GM21526 (cell line): ENCODE measurements around the gene ASB13.

Experiments used
- ATAC-seq: cut with Tn5 transposase; IDR thresholded peaks from one replicate; pipeline ENCODE4 v1.9.1; 2021; ENCODE audit warnings: moderate library complexity; ENCODE audit not compliant: unreplicated experiment, low FRiP score

The ASB13 gene

DNA sequence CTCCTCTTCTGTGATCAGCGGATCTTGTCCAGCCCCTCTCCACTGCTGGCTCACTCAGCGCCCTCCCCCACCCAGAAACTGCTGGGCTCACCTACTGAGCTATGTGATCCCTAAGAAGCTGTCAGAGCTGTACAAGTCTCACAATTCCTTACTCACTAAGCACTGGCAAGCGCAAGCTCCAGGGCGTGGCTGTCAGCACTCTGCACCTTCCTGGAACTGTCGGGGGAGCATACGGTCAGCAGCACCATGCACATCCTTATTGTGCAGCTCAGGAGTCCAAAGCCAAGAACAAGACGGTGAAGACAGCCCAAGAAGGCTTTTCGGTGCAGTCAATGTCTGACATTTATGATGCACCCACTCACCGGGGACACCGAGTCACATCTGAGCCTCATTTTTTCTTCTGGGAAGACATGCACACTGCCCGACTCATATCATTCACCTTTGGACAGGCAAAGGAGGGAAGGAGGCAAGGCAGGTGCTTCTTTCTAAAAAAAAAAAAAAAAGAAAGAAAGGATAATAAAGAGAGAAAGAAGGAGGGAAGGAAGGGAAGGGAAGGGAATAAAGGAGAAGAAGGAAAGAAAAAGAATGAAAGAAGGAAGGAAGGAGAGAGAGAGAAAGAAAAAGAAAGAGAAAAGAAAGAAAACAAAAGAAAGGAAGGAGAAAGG is 56.3 kb downstream of the ASB13 start:
- no peak for ATAC-seq

DNA sequence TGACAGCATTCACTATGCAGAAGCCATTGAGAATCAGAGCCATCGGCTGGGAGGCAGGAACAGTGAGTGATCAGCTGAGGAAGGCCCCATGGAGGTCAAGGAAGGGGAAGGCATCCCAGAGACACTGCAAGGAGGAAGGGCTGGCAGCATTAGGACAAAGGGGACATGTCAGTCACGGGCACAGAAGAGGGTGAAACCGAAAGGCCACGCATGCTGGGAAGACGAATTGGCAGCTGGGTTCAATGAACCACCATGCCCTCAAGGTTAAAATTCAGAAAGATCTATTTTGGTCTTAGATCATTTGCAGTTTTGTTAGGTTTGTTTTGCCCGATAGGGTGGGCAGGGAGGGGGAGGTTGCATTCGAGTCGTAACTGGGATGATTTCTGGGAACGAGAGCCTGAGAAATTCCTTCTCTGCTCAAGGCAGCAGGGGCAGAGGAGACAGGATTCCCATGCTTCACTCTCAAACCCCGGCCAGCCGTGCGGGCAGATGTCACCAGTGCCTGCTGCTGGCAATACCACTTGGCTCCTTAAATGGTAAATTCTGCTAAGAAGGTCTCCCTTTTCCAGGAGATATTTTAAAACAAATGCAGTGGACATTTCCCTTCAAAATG is 57.7 kb downstream of the ASB13 start:
- no peak for ATAC-seq

DNA sequence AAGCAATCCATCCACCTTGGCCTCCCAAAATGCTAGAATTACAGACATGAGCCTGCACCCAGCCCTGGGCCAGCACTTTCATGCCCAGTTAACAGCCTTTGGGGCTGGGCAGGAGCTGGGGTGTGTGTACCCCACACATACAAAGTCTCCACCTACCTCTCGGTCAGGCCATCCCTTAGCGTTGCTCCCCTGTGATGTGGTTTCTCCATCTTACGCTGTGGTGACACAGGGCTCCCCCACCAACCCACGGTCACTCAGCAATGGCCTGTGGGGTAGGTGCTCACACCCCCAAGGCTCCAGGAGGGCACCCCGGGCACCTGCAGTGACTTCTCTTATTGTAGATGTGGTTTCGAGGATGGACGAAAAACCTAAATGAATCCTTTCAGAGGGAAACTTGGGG is 58.8 kb downstream of the ASB13 start:
- ATAC-seq: no peak

DNA sequence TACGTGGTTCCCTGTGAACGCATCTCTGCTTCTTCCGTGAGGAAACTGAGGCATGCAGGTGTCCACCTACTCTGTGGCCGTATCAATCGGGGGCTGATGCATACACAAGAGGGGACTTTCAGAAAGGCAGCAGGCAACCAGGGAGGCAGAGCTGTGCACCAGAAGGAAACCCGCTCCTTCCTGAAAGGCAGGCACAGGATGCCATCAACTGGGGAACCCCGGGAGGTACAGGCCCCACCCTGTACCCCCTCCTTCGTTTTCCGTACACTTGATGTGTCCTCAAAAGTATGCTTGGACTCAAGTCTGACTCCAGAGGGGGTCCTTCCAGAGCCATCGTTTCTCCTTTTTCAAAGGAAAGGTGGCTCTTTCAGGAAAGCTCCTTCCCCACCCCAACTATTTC is 59.5 kb downstream of the ASB13 start:
- no peak for ATAC-seq

DNA sequence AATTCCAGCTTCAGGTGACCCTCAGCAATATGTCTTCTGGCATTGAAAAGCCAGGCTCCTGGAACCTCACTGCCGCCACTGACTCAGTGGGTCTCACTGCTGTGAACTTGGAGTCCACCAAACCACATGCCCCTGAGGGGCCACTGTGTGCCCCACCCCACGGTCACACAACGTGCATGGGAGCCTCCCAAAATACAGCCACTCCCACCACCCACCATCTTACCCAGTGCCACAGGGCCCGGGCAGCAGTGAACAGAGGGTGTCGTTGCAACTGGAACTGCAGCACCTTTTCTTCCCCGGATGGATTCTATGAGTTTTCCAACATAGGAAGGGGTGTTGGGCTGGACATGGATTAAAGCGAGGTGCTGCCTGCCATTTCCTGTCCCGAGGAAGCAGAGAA is 60.1 kb downstream of the ASB13 start:
- no peak for ATAC-seq

DNA sequence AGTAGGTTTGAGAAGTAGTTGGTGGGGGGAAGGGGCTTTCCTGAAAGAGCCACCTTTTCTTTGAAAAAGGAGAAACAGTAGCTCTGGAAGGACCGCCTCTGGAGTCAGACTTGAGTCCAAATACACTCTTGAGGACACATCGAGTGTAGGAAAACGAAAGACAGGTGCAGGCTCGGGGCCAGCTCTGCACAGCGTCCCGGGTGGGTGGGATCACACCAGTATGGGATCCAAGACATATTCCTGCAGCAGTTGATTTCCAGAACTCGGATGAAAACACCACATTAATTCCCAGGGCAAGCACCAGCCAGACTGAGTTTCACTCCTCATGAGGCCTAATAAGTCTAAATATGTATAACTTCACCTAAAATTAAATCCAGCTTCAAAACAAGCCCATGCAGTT is 61.4 kb downstream of the ASB13 start:
- no peak for ATAC-seq

DNA sequence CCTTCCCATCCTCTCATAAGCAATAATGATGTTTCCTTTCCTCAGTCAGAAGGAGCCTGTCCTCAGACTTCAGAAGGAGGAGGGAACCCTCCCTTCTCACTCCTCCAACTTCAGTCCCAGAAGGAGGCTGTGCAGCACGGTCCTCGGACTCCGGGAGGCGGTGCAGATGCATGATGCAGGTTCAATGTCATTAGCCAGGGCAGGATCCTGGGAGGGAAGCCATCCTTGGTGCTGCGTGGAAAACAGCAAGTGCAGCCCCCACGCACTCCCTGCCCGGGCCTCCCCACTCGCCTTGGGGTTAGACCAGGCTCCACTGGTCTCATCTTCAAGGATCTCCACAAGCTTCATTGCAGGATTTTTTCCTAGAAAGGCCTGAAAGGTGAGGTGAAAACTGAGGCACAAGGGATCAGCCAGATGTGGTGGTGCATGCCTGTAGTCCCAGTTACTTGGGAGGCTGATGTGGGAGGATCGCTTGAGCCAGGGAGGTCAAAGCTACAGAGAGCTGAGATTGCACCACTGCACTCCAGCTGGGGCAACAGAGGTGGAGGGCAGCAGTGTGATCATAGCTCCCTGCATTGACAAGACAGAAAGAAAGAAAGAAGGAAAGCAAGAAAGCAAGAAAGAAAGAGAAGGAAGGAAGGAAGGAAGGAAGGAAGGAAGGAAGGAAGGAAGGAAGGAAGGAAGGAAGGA is 62.0 kb downstream of the ASB13 start:
- ATAC-seq: no peak

DNA sequence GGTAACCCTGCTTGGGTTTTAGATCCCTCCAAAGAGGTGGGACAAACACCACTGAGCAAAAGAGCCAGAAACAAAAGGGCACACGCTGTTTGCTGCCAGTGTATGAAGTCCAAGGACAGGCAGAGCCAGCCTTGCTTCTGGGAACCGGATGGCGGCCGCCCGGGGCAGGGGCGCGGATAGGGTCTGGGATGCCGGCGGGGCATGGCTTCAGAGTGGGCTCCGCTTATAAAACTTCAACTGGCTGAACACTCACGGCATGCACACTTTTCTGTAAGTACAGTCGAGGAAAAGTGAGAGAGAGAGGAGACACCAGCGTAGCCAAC is 62.6 kb downstream of the ASB13 start:
- ATAC-seq: no peak

DNA sequence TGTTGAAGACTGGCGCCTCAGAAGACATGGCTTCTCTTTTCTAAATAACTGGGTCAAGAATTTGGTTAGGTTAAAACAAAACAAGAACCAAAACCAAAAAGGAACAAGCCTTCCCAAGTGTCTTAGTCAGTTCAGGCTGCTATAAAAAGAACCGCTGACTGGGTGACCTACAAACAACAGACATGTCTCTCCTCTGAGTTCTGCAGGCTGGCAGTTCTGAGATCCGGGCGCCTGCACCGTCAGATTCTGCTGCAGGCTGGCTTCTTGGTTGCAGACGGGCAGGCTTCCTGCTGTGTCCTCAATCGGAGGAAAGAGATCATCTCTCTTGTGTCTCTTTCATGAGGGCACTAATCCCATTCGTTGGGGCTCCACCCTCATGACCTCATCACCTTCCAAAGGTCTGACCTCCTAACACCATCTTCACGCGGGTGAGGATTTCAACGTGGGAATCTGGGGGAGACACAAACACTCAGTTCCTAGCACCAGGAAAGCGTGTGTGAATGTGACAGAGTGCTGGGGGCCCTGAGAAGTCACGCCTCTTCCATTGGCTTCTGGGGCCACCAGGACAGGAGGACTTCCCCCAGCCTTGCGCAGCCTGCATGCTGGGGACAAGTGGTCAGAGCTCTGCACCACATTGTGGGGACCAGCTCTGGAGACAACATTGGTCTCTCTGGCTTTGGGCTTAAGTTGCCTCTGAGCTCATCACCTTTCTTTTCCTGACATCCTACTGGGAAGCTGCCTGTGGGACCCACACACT is 63.1 kb downstream of the ASB13 start:
- ATAC-seq: no peak

DNA sequence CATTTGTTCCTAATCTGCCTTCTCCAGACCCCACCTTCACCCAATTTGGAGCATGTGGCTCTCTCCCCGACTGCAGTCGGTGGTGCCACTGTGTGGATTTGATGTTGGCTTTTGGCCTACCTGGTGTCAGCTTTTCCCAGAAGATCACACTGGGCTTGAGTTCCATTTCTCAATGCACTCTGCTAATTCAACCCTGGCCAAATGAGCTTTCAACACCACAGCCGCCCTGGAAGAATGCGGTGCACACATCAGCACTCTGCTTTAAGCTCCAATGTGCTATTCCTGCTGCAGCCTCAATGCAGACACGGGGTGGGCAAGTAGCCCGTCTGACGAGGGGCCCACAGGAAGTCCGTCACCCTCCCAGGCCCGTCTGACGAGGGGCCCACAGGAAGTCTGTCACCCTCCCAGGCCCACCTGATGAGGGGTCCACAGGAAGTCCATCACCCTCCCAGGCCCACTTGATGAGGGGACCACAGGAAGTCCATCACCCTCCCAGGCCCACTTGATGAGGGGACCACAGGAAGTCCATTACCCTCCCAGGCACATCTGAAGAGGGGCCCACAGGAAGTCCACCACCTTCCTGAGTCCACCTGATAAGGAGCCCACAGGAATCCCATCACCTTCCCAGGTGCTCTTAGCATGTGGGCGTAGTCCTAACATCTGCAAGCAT is 64.4 kb downstream of the ASB13 start:
- ATAC-seq: no peak

DNA sequence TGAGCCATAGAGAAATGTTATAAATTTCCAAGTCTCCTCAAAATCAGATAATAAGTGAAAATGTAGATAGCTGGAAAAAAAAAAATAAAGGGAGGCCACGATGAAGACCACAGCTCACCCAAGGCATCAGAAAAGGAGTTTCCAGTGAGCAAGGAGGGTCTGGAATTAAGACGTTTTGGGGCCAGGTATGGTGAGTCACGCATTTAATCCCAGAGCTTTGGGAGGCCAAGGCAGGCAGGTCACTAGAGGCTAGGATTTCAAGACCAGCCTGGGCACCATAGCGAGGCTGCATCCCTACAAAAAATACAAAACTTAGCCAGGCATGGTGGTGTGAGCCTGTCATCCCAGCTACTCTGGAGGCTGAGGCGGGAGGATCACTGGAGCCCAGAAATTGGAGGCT is 65.5 kb downstream of the ASB13 start:
- no peak for ATAC-seq

DNA sequence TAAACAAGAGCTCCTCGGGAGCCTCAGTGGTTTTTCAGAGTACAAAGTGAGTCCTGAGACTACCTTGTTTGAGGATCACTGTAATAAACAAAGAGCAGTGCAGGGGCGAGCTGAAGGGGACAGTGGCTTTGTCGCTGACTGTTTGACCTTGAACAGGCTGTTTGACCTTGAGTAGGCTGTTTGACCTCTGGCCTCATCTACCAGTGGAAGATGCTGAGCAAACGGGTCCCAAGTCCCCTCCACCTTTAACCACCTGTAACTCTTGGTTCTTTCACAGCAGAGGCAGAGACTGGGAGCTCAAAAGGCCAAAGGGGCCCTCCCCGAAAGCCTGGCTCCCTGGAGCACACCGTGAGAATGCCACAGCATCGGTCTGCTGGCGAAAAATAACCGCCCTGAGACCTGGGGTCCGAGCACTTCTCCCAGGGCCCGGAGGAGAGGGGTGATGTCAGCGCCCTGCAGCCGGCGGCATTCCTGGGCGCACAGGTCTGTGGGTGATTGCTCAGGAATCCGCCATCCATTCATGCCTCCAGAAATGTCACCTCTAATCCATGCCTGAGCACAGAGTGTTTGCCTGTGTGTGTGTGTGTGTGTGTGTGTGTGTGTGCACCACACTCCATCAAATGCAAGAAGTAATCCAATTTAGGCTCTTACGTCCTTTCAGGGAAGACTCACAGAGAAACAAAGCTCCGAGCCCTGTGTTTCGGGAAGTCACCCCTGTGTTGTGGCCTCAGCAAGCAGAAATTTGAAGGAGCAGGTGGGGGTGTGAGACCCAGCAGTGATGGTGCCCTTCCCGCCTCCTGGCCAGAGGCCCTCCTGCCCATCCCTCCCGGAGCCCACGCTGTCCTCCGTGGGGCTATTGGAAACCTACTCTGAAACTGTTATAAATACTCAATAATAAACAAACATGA is 66.5 kb downstream of the ASB13 start:
- no peak for ATAC-seq

DNA sequence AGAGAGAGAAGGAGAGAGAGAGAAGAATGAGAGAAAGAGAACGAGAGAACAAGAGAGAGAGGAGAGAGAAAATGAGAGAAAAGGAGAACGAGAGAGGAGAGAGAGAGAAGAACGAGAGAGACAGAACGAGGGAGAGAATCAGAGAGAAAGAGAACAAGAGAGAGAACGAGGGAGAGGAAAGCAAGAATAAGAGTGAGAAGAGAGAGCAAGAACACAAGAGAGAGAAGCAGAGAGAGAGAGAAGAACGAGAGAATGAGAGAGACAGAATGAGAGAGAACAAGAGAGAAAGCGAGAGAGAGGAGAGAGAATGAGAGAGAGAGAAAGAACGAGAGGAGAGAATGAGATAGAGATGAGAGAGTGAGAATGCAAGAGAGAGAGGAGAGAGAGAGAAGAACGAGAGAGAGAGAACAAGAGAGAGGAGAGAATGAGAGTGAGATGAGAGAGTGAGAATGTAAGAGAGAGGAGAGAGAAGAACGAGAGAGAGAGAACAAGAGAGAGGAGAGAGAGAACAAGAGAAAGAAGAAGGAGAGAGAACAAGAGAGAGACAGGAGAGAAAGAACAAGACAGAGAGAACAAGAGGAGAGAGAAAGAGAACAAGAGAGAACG is 68.2 kb downstream of the ASB13 start:
- no peak for ATAC-seq

DNA sequence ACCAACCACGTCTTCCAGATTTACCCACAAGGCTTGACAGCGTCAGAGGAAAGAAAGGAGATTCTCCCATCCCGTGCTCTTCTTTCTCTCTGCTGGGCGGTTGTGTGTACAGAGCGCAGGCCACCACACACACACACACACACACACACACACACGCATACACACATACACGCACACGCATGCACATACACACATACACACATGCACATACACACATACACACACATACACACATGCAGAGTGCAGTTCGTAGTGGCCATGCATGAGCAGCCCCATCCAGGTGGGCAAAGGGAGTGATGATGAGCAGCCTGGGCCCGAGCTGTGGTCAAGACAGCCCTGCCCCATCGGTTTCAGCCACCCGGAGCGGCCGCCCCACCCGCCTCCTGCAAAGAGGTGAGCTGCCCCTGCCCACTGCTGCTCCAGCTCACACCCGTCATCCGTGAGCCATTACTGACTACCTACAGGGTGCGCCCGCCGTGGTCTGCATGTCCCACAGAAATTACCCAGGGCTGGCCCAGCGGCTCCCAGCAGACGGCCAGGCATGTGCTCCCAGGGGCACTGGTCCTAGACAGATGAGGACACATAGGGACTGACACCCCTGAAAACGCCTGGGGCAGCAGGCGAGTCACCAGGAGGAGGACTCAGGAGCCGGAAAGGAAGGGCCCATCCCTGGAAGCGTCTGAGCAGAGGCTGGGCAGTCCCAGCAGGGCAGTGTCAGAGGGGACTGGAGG is 69.6 kb downstream of the ASB13 start:
- no peak for ATAC-seq

DNA sequence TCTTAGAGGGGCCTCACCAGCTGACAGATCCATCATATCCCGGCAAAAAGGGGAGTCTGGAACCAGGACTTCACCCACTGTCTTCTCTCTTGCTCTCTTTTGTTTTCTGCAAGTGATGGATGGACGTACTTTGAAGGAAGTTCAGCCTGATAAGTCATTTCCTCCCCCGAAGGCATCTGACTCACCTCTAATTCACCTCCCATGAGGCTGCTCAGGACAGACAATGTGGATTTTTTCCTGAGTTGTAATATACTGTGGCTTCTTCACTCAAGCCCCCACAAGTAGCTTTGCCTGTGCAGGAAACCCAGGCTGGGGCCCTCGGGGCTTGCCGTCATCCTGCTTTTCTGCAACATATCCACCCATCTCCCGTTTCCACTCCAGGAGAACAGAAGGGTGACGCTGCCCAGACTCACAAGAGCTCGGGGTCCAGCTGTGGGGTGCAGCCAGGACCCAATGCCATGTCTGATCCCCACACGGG is 70.4 kb downstream of the ASB13 start:
- ATAC-seq: no peak

DNA sequence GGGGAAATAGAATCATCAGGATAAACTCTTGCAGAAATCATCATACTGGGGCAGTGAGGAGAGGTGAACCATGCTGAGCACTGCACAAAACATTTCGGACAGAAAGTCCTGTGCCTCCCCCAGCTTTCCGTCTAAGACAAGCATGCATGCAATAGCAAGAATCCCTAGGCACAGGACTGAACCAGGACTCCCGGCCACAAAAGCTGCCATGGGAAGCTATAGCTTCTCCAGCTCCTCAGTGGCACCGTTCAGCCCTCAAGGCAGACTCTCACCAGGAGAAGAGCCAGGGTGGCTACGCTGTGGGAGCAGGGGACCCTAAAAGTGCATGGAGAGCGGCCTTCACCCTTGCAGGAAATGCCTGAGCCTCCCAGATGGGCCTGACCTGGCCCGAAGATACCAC is 70.8 kb downstream of the ASB13 start:
- no peak for ATAC-seq

DNA sequence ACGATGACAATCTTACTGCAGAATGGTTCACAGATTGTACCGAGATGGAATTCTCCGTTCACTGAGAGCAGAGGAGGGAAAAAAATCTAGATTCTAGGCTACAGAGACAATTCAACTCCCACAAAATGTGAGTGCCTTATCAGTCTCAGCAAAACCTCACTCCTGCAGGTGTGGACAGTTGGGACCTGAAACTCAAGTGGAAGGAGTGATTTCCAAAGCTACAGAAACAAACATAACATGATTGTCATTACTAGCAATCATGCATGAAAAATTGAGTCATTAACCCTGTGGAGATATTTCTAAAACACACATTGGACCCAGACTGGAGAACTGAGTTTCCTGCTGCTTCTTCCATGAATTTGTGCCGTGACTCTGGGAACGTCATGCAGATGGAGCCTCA is 71.3 kb downstream of the ASB13 start:
- ATAC-seq: no peak

DNA sequence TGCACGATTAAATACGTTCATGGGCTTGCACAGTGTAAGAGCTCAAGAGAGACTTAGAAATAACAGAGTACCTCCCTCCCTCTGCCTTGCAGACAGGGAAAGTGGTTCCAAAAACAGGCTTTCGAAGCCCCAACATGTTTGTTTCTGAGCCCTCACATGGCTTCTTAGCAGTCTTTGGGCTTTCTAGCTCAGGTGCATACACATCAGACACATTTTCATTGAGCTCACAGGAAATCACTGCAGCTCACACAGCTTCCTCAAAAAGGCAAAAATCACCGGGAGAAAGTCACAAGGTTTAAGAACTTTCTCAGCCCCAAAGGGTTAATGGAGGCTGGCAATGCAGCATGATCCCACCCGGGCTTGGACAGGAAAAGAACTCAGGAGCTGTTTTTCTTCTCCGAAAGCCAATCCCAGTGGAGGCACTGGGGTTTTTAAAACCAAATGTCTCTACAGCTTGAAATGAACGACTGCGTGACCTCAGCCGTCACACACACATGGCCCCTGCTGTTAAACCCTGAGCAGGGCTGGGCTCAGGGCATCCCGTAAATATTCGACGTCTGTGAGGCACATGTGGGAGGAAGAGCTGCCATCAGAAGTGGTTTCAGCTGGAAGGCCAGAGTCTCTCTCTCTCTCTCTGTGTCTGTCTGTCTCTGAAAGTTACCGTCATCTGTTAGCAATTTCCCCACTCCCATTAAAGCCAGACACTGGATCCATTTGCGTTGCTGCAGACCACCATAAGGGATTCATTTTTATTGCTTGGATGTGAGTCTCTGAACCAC is 71.9 kb downstream of the ASB13 start:
- ATAC-seq: no peak
